ENCODE data around the gene KAZN. TPM values are rescaled to one million over a fixed set of nuclear protein-coding genes. Genes with fewer than 3 reads are reported as not detected.

The KAZN gene
- total and polyA plus RNA-seq, 3 donors from 2014 or later: 12.1 to 14.6 (median 13.8) TPM

GRCh38 chr1:14997646-14998276 lies 399.3 kb downstream of the KAZN start:
- intact Hi-C loops (cut with DNase I; ENCODE audit: low total_unique reads): no loop called here
- Histone ChIP-seq H3K27me3 (no peaks in the 10 kb centered on the region), H3K4me3 (no peak overlapping the region), H3K4me1 (peaks cover 9% of the 10 kb centered on the region), H3K27ac (no peak overlapping the region), H3K9me3 (no peaks in the 10 kb centered on the region), H3K36me3 (ENCODE audit: low read depth, missing control alignments) (no peaks in the 10 kb centered on the region)
- DNase-seq: no peak
- TF ChIP-seq POLR2A (IDR thresholded peaks at IDR 0.05) (no peak), CTCF (IDR thresholded peaks at IDR 0.05) (no peak)
- 80 to 87% methylated on average over 8 to 12 of the region's 12 CpGs for WGBS, 2 donors

- 34 to 61% methylated on average over 10 of the region's 10 CpGs for WGBS, 2 donors
- intact Hi-C loops (cut with DNase I; ENCODE audit: low total_unique reads): no loop called here
These were observed 401.0 kb downstream of the KAZN start for GRCh38 chr1:14999441-14999840.

GRCh38 chr1:15000030-15000429 lies 401.5 kb downstream of the KAZN start:
- WGBS, 2 donors: 90 to 97% methylated on average over 4 of the region's 4 CpGs
- Histone ChIP-seq H3K27me3 (no peaks in the 10 kb centered on the region), H3K27ac (no peak overlapping the region), H3K36me3 (ENCODE audit: low read depth, missing control alignments) (no peaks in the 10 kb centered on the region), H3K9me3 (no peaks in the 10 kb centered on the region), H3K4me1 (peaks cover 9% of the 10 kb centered on the region), H3K4me3 (no peak overlapping the region)
- TF ChIP-seq CTCF (IDR thresholded peaks at IDR 0.05) (no peak), POLR2A (IDR thresholded peaks at IDR 0.05) (no peak)
- DNase-seq: no peak
- intact Hi-C loops (cut with DNase I; ENCODE audit: low total_unique reads): no loop called here

More at GRCh38 chr1:14999441-14999840, 401.0 kb downstream of the KAZN start:
- Histone ChIP-seq H3K36me3 (ENCODE audit: low read depth, missing control alignments) (no peaks in the 10 kb centered on the region), H3K27ac (no peak overlapping the region), H3K9me3 (no peaks in the 10 kb centered on the region), H3K27me3 (no peaks in the 10 kb centered on the region), H3K4me3 (no peak overlapping the region), H3K4me1 (peaks cover 9% of the 10 kb centered on the region)
- TF ChIP-seq POLR2A (IDR thresholded peaks at IDR 0.05) (no peak), CTCF (IDR thresholded peaks at IDR 0.05) (no peak)
- DNase-seq: no peak

GRCh38 chr1:15000671-15001070 lies 402.2 kb downstream of the KAZN start:
- no peaks in the 10 kb centered on the region for H3K9me3 ChIP-seq
- DNase-seq: no peak
- no peak overlapping the region for H3K27ac ChIP-seq
- no peak for TF ChIP-seq CTCF (IDR thresholded peaks at IDR 0.05)
- TF ChIP-seq POLR2A (IDR thresholded peaks at IDR 0.05): no peak
- intact Hi-C loops (cut with DNase I; ENCODE audit: low total_unique reads): no loop called here
- H3K4me1 ChIP-seq: peaks cover 9% of the 10 kb centered on the region
- no peaks in the 10 kb centered on the region for H3K36me3 ChIP-seq (ENCODE audit: low read depth, missing control alignments)
- no peak overlapping the region for H3K4me3 ChIP-seq
- H3K27me3 ChIP-seq: no peaks in the 10 kb centered on the region
- 92 to 95% methylated on average over 8 to 9 of the region's 9 CpGs for WGBS, 2 donors

- intact Hi-C loops (cut with DNase I; ENCODE audit: low total_unique reads): no loop called here
These were observed 402.9 kb downstream of the KAZN start for GRCh38 chr1:15001317-15001915.

More at GRCh38 chr1:15001317-15001915, 402.9 kb downstream of the KAZN start:
- Histone ChIP-seq H3K27me3 (no peaks in the 10 kb centered on the region), H3K27ac (no peak overlapping the region), H3K9me3 (no peaks in the 10 kb centered on the region), H3K4me3 (no peak overlapping the region), H3K36me3 (ENCODE audit: low read depth, missing control alignments) (no peaks in the 10 kb centered on the region), H3K4me1 (peaks cover 5% of the 10 kb centered on the region)
- 75 to 80% methylated on average over 11 to 12 of the region's 12 CpGs for WGBS, 2 donors
- TF ChIP-seq CTCF (IDR thresholded peaks at IDR 0.05) (no peak), POLR2A (IDR thresholded peaks at IDR 0.05) (no peak)
- no peak for DNase-seq

Data from testis (tissue), 3 donors.